ENCODE data around the gene SCMH1.

- TF ChIP-seq SMC3 (IDR thresholded peaks at IDR 0.05; ENCODE audit: low read depth, low read length): no peak
- TF ChIP-seq CTCF (conservative IDR thresholded peaks at IDR 0.05; ENCODE audit: low read depth, low read length): no peak
- TF ChIP-seq USF2 (IDR thresholded peaks at IDR 0.05; ENCODE audit: low read depth, low read length): no peak
- no peak for TF ChIP-seq MAZ (IDR thresholded peaks at IDR 0.05; ENCODE audit: borderline replicate concordance, low read depth, low read length)
- TF ChIP-seq BHLHE40 (IDR thresholded peaks at IDR 0.05; ENCODE audit: low read depth, low read length): no peak
- TF ChIP-seq POLR2A (IDR thresholded peaks at IDR 0.05; ENCODE audit: low read depth, low read length): no peak
- no peak for TF ChIP-seq MAFK (IDR thresholded peaks at IDR 0.05; ENCODE audit: low read depth, low read length)
- TF ChIP-seq CEBPB (IDR thresholded peaks at IDR 0.05; ENCODE audit: low read depth, low read length): no peak
- TF ChIP-seq FOS (IDR thresholded peaks at IDR 0.05; ENCODE audit: low read depth, low read length): no peak
- TF ChIP-seq, protein P1, sequence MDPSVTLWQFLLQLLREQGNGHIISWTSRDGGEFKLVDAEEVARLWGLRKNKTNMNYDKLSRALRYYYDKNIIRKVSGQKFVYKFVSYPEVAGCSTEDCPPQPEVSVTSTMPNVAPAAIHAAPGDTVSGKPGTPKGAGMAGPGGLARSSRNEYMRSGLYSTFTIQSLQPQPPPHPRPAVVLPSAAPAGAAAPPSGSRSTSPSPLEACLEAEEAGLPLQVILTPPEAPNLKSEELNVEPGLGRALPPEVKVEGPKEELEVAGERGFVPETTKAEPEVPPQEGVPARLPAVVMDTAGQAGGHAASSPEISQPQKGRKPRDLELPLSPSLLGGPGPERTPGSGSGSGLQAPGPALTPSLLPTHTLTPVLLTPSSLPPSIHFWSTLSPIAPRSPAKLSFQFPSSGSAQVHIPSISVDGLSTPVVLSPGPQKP (IDR thresholded peaks at IDR 0.05; ENCODE audit: borderline replicate concordance, low read depth, low read length): no peak
Measured at GRCh38 chr1:41020654-41021053, 221.5 kb downstream of the SCMH1 start.

Measured in IMR-90 (cell line).